ENCODE results near the gene PNMA8B. TPM values are rescaled to one million over a fixed set of nuclear protein-coding genes. Genes with fewer than 3 reads are reported as not detected.
A peak's percentile ranks its signal among the peaks of the same experiment; 100 is the strongest.
"Not testable (repeated sequence)": the region's sequence is repeated elsewhere in the genome, so short reads cannot be mapped to it uniquely, and the experiment has no call there.

PNMA8B gene
- total RNA-seq, 2 donors from 2014 or later, result 0.27 to 0.29 TPM

GRCh38 chr19:46524308-46524707 lies 28.6 kb upstream of the PNMA8B start:
- no peak for DNase-seq
- Histone ChIP-seq H3K27me3 (no peaks in the 10 kb centered on the region), H3K36me3 (no peaks in the 10 kb centered on the region), H3K4me3 (no peak overlapping the region), H3K9me3 (no peaks in the 10 kb centered on the region), H3K9ac (ENCODE audit: low read depth in 2 of 2, low read length in 2 of 2) (no peak overlapping the region), H3K4me1 (no peaks in the 10 kb centered on the region), H3K27ac (no peak overlapping the region)
- intact Hi-C loops (cut with DNase I), result no loop called here
- TF ChIP-seq CTCF (IDR thresholded peaks at IDR 0.05), result no peak

GRCh38 chr19:46522988-46523387 lies 27.3 kb upstream of the PNMA8B start:
- H3K4me3 ChIP-seq; H3K27me3 ChIP-seq; intact Hi-C loops (cut with DNase I); H3K36me3 ChIP-seq; H3K9ac ChIP-seq (ENCODE audit: low read depth in 2 of 2, low read length in 2 of 2); H3K4me1 ChIP-seq; H3K27ac ChIP-seq; H3K9me3 ChIP-seq; DNase-seq: not testable (repeated sequence)

- Histone ChIP-seq H3K4me3 (no peak overlapping the region), H3K9me3 (no peaks in the 10 kb centered on the region), H3K36me3 (no peaks in the 10 kb centered on the region), H3K9ac (ENCODE audit: low read depth in 2 of 2, low read length in 2 of 2) (no peak overlapping the region), H3K27me3 (no peaks in the 10 kb centered on the region), H3K27ac (no peak overlapping the region), H3K4me1 (no peaks in the 10 kb centered on the region)
- DNase-seq, result no peak
- TF ChIP-seq CTCF (IDR thresholded peaks at IDR 0.05), result no peak
- intact Hi-C loops (cut with DNase I), result no loop called here
These were observed 25.7 kb upstream of the PNMA8B start for GRCh38 chr19:46521241-46521868.

GRCh38 chr19:46520616-46521015 lies 24.9 kb upstream of the PNMA8B start:
- TF ChIP-seq CTCF (IDR thresholded peaks at IDR 0.05), result no peak
- Histone ChIP-seq H3K36me3 (no peaks in the 10 kb centered on the region), H3K27ac (no peak overlapping the region), H3K4me3 (no peak overlapping the region), H3K27me3 (no peaks in the 10 kb centered on the region), H3K4me1 (no peaks in the 10 kb centered on the region), H3K9me3 (no peaks in the 10 kb centered on the region), H3K9ac (ENCODE audit: low read depth in 2 of 2, low read length in 2 of 2) (no peak overlapping the region)
- intact Hi-C loops (cut with DNase I), result no loop called here
- DNase-seq, result no peak

GRCh38 chr19:46517471-46517870 lies 21.8 kb upstream of the PNMA8B start:
- no peaks in the 10 kb centered on the region for H3K27me3 ChIP-seq
- TF ChIP-seq CTCF (IDR thresholded peaks at IDR 0.05), result no peak
- no peaks in the 10 kb centered on the region for H3K4me1 ChIP-seq
- intact Hi-C loops (cut with DNase I), result loop anchor here (5.0 kb wide), 1 partner anchor 125 kb away; no protein-coding TSS in a partner anchor
- H3K9me3 ChIP-seq, result no peaks in the 10 kb centered on the region
- no peaks in the 10 kb centered on the region for H3K36me3 ChIP-seq
- no peak overlapping the region for H3K27ac ChIP-seq
- no peak overlapping the region for H3K4me3 ChIP-seq
- no peak for DNase-seq
- no peak overlapping the region for H3K9ac ChIP-seq (ENCODE audit: low read depth in 2 of 2, low read length in 2 of 2)

- H3K36me3 ChIP-seq, result no peaks in the 10 kb centered on the region
- H3K4me3 ChIP-seq, result no peak overlapping the region
- TF ChIP-seq CTCF (IDR thresholded peaks at IDR 0.05), result peak; percentile 67
- DNase-seq, result no peak
- no peak overlapping the region for H3K9ac ChIP-seq (ENCODE audit: low read depth in 2 of 2, low read length in 2 of 2)
- no peaks in the 10 kb centered on the region for H3K27me3 ChIP-seq
- intact Hi-C loops (cut with DNase I), result loop anchor here (5.0 kb wide), 1 partner anchor 124 kb away; no protein-coding TSS in a partner anchor
- H3K4me1 ChIP-seq, result no peaks in the 10 kb centered on the region
- no peaks in the 10 kb centered on the region for H3K9me3 ChIP-seq
- no peak overlapping the region for H3K27ac ChIP-seq
These were observed 20.2 kb upstream of the PNMA8B start for GRCh38 chr19:46515879-46516350.

All from colonic mucosa (tissue), 4 donors.